ENCODE data around the gene THAP10.

The THAP10 gene

DNA sequence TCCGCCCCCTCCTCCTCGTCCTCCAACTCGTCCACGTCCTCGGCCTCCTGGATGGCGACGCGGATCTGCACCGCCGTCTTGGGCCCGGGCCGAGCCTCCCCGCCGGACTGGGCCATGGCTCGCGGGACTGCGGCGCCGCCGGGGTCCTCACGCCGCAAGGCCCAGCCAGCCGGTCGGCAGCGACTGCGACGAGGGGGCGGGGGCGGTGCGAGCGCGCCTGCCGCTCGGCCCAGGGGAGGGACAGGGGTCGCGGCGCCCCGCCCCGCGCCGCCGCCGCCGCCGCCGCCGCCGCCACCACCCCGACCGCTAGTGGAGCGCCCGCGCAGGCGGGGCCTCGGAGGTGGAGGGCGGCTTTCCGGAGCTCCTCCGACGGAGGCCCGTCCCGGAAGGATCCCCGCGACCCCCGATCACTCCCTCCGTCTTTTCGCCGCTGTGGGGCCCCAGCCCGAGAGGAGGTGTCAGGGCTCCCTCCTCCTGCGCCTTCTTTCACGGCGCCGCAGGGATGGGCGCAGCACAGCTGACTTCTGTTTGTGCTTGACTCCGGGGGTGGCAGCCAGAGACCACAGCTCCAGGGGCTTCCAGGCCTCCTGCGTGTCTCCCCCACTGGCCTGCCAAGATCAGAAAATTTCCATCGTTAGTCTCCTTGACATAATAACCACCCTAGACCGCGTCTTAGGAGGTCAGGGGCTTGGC, 38.1 kb downstream of the THAP10 start, which contains the start of gene LARP6:
Gene LARP6 (minus strand): TSS at position 185 of the 693 bp plus-strand sequence. CDS start 69 bp downstream, at position 116.
- peak; percentile 82 for DNase-seq (ENCODE audit: low read depth, low spot score)

DNA sequence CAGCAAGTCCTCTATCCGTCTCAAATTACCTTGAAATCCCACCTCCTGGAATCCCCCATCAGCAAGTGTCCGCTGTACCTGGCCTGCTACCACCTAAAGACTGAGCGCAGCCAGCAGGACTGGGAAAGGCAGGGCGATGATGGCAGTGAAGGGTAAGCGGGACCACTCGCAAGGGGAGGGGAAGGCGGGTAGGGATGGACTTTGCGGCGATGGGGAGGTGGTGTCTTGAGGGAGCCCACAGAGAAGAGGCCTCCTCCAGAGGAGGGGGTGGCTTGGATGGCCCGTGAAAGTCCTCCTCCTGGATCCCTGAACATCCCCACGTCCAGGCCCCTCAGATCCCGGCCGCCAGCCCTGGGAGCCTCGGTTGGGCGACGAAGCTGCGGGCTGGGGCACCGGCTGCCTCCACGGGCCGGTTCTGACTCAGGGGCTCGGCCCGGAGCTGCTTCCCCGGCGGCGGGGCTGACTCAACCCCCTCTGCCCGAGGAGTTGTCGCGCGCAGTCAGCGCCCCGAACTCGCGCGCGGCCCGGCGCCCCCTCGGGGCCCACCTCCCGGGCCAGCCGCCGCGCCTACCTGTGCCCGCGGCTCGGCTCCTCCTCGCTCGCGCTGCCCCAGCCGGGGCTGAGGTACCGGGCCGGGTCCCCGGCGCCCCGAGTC, 38.8 kb downstream of the THAP10 start:
- no peak for DNase-seq (ENCODE audit: low read depth, low spot score)

DNA sequence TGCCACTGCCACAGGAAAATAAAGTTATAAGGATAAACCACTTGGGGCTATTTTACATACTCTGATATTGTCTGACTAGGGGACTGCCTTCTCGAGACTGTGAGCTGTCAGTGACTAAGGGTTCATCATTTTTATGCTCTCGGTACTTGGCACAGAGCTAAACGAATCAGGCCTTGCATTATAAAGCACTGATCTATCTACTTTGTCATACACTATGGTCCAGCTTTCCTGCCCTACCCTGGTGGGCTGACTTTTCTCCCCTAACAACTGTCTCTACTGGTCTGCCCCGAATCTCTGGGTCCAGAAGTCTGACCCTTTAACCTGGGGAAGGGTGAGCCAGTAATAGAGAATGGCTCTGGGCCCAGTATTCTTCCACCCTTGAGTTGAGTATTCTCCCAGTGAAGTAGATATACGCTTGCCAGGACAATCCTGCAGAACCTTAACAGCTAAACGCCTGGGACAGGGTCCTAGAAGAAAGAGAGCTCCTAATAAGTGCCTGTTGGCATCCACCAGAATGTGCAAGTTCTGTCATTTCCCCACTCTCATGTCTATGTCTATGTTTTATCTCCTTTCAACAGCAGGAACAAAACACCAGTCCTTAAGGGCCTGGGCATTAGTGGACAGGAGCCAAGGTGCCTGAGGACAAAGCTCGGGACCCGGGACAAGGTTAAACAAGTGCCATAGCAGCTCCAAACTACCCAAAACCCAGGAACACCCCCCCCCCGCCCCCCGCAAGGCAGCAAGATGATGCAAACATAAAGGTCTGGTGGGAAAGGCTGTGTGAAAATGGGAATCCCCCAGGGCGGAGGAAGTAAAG, 39.5 kb downstream of the THAP10 start:
- DNase-seq (ENCODE audit: low read depth, low spot score), result no peak

DNA sequence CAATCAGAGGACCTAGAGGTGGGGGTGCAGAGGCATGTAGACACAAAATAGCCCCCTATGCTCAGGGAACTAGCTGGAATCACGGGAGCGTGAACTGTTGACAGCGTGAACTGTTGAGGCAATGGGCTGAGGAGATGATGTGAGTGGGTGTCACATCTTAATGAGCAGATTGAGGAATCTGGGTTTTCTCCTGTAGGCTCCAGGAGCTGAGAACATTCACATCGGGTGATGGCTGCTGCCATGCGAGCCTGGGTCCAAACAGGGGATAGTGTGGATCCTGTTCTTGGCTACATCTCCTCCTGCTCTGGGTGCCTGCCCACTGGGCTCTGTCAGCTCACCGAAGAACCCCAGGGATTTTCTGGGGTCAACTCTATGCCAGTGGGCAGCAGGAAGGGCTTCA, 40.3 kb downstream of the THAP10 start:
- DNase-seq (ENCODE audit: low read depth, low spot score), result no peak

DNA sequence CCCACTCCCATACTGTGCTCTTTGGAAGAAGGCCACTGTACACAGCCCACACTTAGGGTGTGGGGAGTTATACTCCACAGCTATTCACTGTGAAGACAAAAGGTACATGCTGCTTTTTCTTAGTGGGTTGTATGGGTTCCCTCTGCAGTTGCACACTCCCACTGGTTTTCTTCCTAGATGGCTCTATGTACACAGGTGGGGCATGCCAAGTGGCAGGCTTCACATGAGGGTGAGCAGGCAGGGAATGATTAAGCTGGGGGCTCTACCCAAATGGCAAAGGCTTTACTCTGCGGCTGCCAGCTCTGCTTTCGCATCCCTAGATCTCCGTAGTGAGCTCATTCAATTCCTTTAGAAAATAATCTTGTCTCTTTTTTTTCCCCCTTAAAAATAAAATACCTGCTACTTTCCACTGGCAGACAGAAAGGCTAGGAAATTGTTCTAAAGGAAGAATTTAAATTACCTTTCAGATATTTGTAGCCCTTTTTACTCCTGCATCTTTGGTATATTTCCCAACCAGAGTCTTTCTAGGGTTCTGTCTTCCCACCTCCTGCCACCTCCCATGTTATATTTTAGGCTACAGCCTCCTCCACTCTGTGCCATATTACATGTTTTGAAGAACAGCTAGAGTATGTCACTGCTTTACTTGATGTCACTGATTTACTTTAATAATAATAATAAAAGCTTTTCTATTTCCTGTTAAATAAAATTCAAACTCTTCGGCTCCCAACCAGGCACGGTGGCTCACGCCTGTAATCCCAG, 46.5 kb downstream of the THAP10 start:
- DNase-seq (ENCODE audit: low read depth, low spot score), result no peak

GRCh38 chr15:70837476-70837875, 54.8 kb downstream of the THAP10 start:
- no peak for DNase-seq (ENCODE audit: low read depth, low spot score)

GRCh38 chr15:70835841-70836240, 56.4 kb downstream of the THAP10 start:
- no peak for DNase-seq (ENCODE audit: low read depth, low spot score)

DNA sequence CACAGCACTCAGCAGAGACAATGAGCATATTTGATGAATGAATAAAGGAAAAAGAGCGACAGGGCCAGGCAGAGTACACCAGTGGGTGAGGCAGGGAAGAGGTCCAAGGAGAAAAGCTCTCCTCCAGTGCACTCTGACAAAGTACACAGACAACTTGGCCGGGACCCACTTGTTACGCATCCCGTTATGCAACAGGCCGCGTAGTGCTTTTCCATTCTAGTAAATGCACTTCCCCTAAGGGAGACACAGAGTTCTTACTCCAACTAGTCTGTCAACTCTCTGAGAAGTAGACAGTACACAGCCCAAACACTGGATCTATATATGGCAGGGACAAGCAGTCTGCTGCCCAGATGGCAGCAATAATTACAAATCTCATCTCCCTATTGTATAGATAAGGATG, 56.8 kb downstream of the THAP10 start:
- DNase-seq (ENCODE audit: low read depth, low spot score), result no peak

- no peak for DNase-seq (ENCODE audit: low read depth, low spot score)
Observed at GRCh38 chr15:70834999-70835398, 57.2 kb downstream of the THAP10 start.

DNA sequence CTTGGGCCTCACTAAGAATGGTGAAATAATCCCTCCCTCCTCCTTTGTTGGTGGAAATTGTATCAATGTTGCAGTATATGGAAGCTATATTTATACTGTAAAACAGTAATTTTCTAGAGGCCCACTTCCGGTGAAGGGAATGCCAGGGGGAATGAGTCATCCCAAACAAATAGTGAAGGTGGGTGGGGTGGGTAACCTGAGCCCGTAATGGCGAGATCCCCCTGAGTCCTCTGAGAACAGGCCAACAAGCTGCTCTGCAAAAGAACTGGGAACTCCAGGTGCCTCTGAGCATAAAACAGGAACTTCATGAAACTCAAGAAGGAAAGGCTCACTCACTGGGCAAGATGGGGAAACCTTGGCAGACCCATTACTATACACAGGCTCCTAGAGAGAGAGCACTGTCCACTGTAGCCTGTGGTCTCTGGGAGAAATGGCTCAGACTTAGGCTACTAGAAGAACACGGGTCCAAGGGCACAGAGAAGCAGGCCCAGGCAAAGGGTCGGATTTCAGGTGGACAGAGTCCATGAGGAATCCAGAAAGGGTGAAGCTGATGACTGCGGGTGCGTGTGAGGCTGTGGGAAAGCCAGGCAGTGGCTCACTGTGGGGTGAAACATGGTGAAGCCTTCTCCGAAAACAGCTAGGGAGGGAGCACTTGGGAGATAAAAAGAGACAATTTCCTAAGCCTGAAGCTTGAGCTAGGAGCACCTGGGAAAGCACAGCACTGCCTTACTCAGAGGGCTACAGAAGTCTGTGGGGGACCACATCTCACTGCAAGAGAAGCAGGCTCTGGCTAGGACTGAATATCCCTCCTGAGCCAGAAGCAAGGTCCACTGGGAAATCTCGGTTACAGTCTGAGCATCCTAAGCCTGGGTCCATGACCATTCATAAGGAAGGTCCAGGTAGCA, 58.1 kb downstream of the THAP10 start:
- DNase-seq (ENCODE audit: low read depth, low spot score), result no peak

DNA sequence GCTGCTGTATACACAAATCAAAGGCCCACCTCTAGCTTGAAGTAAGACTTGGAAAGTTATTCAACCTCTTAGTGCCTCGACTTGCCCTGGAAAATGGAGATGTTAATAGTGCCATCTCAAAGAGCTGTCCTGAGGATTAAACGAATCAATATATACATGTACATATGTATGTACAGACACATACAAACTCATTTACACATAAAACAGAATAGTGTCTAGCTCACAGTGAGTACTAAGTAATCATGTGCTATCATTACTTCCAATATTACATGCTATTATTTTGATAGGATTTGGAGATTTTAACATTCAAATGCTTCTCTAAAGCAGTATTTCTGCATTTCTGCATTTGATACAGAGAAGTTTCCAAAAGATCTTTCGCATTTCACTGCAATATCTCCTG, 58.8 kb downstream of the THAP10 start:
- no peak for DNase-seq (ENCODE audit: low read depth, low spot score)

- DNase-seq (ENCODE audit: low read depth, low spot score), result no peak
Observed at GRCh38 chr15:70832176-70832575, 60.1 kb downstream of the THAP10 start.
